Panc1 (cell line): Measurements from ENCODE around the gene CCRL2. TPM values are rescaled to one million over a fixed set of nuclear protein-coding genes. Genes with fewer than 3 reads are reported as not detected.
"Not testable (repeated sequence)": the region's sequence is repeated elsewhere in the genome, so short reads cannot be mapped to it uniquely, and the experiment has no call there.

Source experiments
- ATAC-seq: fragments of 200-7000 bp; cut with Tn5 transposase; 2 replicates; pipeline ENCODE4 v1.9.1; 2020; ENCODE audit warnings: mild to moderate bottlenecking, moderate library complexity
- BruUV-seq: library from RNA; stranded (reverse); fragments of 400-500 nt; replicated peaks from 2 replicates; lab custom pipeline; 2021; lab: Mats Ljungman, UMichigan
- CTCF ChIA-PET: fragments of 300-600 bp; sonication (Branson Sonifier 250); formaldehyde crosslinking; loops from one replicate; lab custom pipeline; 2022; ENCODE audit warnings: antibody characterized with exemption; lab: Charles Lee
- POLR2A ChIA-PET: fragments of 300-600 bp; sonication (Branson Sonifier 250); formaldehyde crosslinking; loops from one replicate; lab custom pipeline; 2022; ENCODE audit warnings: antibody characterized with exemption; lab: Charles Lee
- DNase-seq: peaks from one replicate; pipeline ENCODE4 v3.0.0-alpha.2; 2010; ENCODE audit warnings: low read depth, low spot score
- H3K27ac ChIP-seq: 2 replicates; pipeline ENCODE4 v1.5.1; 2011; ENCODE audit warnings: mild to moderate bottlenecking, low read length, inconsistent platforms
- H3K27me3 ChIP-seq: fragments of 200-500 bp; sonication (Bioruptor generic); 2 replicates; pipeline ENCODE4 v1.6.0; 2014; ENCODE audit warnings: low read length, inconsistent platforms; ENCODE audit not compliant: control insufficient read depth, insufficient read depth
- H3K36me3 ChIP-seq: fragments of 200-500 bp; sonication (Bioruptor generic); 2 replicates; pipeline ENCODE4 v1.5.1; 2014; ENCODE audit warnings: inconsistent platforms, mild to moderate bottlenecking, low read length, moderate library complexity; ENCODE audit not compliant: control insufficient read depth, insufficient read depth
- H3K4me1 ChIP-seq: 2 replicates; pipeline ENCODE4 v1.5.1; 2011; ENCODE audit warnings: inconsistent platforms, mild to moderate bottlenecking, low read length, moderate library complexity; ENCODE audit not compliant: control insufficient read depth, insufficient read depth
- H3K4me3 ChIP-seq, 2 experiments: 2 replicates each; pipeline ENCODE4 v1.5.1; 2011 to 2012; ENCODE audit warnings: low read depth in 2 of 2, low read length in 2 of 2, mild to moderate bottlenecking in 2 of 2, inconsistent platforms in 1 of 2, moderate library complexity in 1 of 2
- H3K9me3 ChIP-seq: fragments of 200-500 bp; sonication (Bioruptor generic); 2 replicates; pipeline ENCODE4 v1.5.1; 2014; ENCODE audit warnings: low read depth, mild to moderate bottlenecking, inconsistent platforms, low read length, moderate library complexity; ENCODE audit not compliant: control insufficient read depth, insufficient read depth
- CTCF ChIP-seq: fragments of 450-650 bp; IDR thresholded peaks from 2 replicates; pipeline ENCODE4 v1.5.1; 2017; ENCODE audit warnings: mild to moderate bottlenecking
- POLR2AphosphoS5 ChIP-seq: IDR thresholded peaks from 2 replicates; pipeline ENCODE4 v1.6.1; 2012; ENCODE audit warnings: mild to moderate bottlenecking, low read depth, low read length, moderate library complexity
- REST ChIP-seq, 2 experiments: IDR thresholded peaks; 2 replicates each; pipeline ENCODE4 v1.6.1; 2011 to 2012; ENCODE audit warnings: low read depth in 2 of 2, control low read depth in 1 of 2, low read length in 1 of 2, mild to moderate bottlenecking in 1 of 2, moderate library complexity in 1 of 2; ENCODE audit not compliant: insufficient read depth in 1 of 2
- SIN3A ChIP-seq: IDR thresholded peaks from 2 replicates; pipeline ENCODE4 v1.6.1; 2012; ENCODE audit warnings: low read depth, mild to moderate bottlenecking, low read length, moderate library complexity, borderline replicate concordance; ENCODE audit not compliant: insufficient read depth
- TCF7L2 ChIP-seq: IDR thresholded peaks from 2 replicates; pipeline ENCODE4 v1.6.1; 2011; ENCODE audit warnings: mild to moderate bottlenecking, low read depth, low read length, inconsistent platforms
- in situ Hi-C: cut with HindIII; loops from 2 replicates; pipeline ENCODE4 v1.10.0; 2016; ENCODE audit warnings: low sequenced_read_pairs, low pct_unique_long_range_greater_than_20kb
- intact Hi-C: fragments of 100-400 bp; cut with micrococcal nuclease; formaldehyde crosslinking; loops from one replicate; pipeline ENCODE4 v1.10.0; 2022; ENCODE audit not compliant: unreplicated experiment
- total RNA-seq: library from RNA; stranded (reverse); gene quantifications from one replicate; pipeline ENCODE4 v1.2.1, GENCODE V29; 2021; ENCODE audit not compliant: unreplicated experiment

Gene CCRL2
- total RNA-seq, 1 experiment from 2014 or later, result not detected

GRCh38 chr3:46429250-46429649, 22.2 kb downstream of the CCRL2 start:
- Histone ChIP-seq H3K9me3 (no peaks in the 10 kb centered on the region), H3K4me1 (no peaks in the 10 kb centered on the region), H3K27ac (no peak overlapping the region), H3K27me3 (no peaks in the 10 kb centered on the region), H3K4me3 (no peak overlapping the region), H3K36me3 (no peaks in the 10 kb centered on the region)
- intact Hi-C loops, result no loop called here
- ATAC-seq (no peak), DNase-seq (no peak)
- ChIA-PET CTCF (no interaction called here), POLR2A (no interaction called here)
- BruUV-seq, result no TSS peak
- TF ChIP-seq TCF7L2 (no peak), REST (IDR thresholded peaks at IDR 0.05; ENCODE audit: insufficient read depth in 1 of 2, low read depth in 2 of 2, low read length in 1 of 2) (no peak), SIN3A (no peak), POLR2AphosphoS5 (no peak), CTCF (no peak)
- in situ Hi-C loops, result no loop called here

GRCh38 chr3:46429671-46430070, 22.6 kb downstream of the CCRL2 start:
- DNase-seq (no peak), ATAC-seq (no peak)
- Histone ChIP-seq H3K9me3 (no peaks in the 10 kb centered on the region), H3K4me3 (no peak overlapping the region), H3K36me3 (no peaks in the 10 kb centered on the region), H3K27me3 (no peaks in the 10 kb centered on the region), H3K27ac (no peak overlapping the region), H3K4me1 (no peaks in the 10 kb centered on the region)
- POLR2A ChIA-PET, result no interaction called here
- TF ChIP-seq SIN3A, result no peak
- TF ChIP-seq TCF7L2, result no peak
- no peak for TF ChIP-seq CTCF
- intact Hi-C loops (no loop called here), in situ Hi-C loops (no loop called here)
- CTCF ChIA-PET, result no interaction called here
- no TSS peak for BruUV-seq

GRCh38 chr3:46430879-46431278, 23.8 kb downstream of the CCRL2 start:
- H3K27ac ChIP-seq, H3K4me1 ChIP-seq, H3K4me3 ChIP-seq, POLR2A ChIA-PET, in situ Hi-C loops, DNase-seq, CTCF ChIA-PET, intact Hi-C loops, BruUV-seq, H3K27me3 ChIP-seq, H3K36me3 ChIP-seq, H3K9me3 ChIP-seq, ATAC-seq: not testable (repeated sequence)

- DNase-seq, H3K4me1 ChIP-seq, in situ Hi-C loops, H3K27me3 ChIP-seq, ATAC-seq, intact Hi-C loops, H3K9me3 ChIP-seq, H3K4me3 ChIP-seq, H3K27ac ChIP-seq, CTCF ChIA-PET, BruUV-seq, H3K36me3 ChIP-seq, POLR2A ChIA-PET: not testable (repeated sequence)
These were observed 24.8 kb downstream of the CCRL2 start for GRCh38 chr3:46431905-46432304.

- H3K27me3 ChIP-seq, in situ Hi-C loops, ATAC-seq, intact Hi-C loops, H3K4me3 ChIP-seq, BruUV-seq, DNase-seq, POLR2A ChIA-PET, H3K36me3 ChIP-seq, H3K4me1 ChIP-seq, H3K9me3 ChIP-seq, H3K27ac ChIP-seq: not testable (repeated sequence)
- CTCF ChIA-PET, result interaction anchor here (0.5 kb wide), 1 partner anchor 9 kb away, joined by 4 read pairs; no protein-coding TSS in a partner anchor
These were observed 26.1 kb downstream of the CCRL2 start for GRCh38 chr3:46433118-46433517.
